Measurements from ENCODE around the gene SNX20. TPM values are rescaled to one million over a fixed set of nuclear protein-coding genes. Genes with fewer than 3 reads are reported as not detected.

The SNX20 gene
- total RNA-seq, 2 experiments from 2014 or later: 55.4 to 56.9 TPM

GRCh38 chr16:50690177-50690576, 9.1 kb upstream of the SNX20 start:
- ChIA-PET CTCF (interaction anchor here (1.2 kb wide), 1 partner anchor 12 kb away, joined by 3 read pairs; no protein-coding TSS in a partner anchor), POLR2A (no interaction called here)
- Mint-ChIP-seq H3K4me1 (ENCODE audit: low read depth) (peaks cover 52% of the 10 kb centered on the region), H3K9me3 (no peaks in the 10 kb centered on the region), H3K27ac (no peak overlapping the region), H3K27me3 (no peaks in the 10 kb centered on the region), H3K4me3 (no peak overlapping the region), H3K36me3 (peaks cover 11% of the 10 kb centered on the region)
- intact Hi-C loops (cut with micrococcal nuclease): no loop called here
- no peak for DNase-seq

- POLR2A ChIA-PET: interaction anchor here (0.9 kb wide), 1 partner anchor 20 kb away, joined by 3 read pairs; no protein-coding TSS in a partner anchor
- DNase-seq: no peak
- Mint-ChIP-seq H3K27me3 (no peaks in the 10 kb centered on the region), H3K27ac (no peak overlapping the region), H3K36me3 (peaks cover under 1% of the 10 kb centered on the region), H3K4me3 (no peak overlapping the region), H3K9me3 (no peaks in the 10 kb centered on the region), H3K4me1 (ENCODE audit: low read depth) (peaks cover 52% of the 10 kb centered on the region)
- intact Hi-C loops (cut with micrococcal nuclease): no loop called here
- CTCF ChIA-PET: no interaction called here
Observed at GRCh38 chr16:50688867-50689266, 7.8 kb upstream of the SNX20 start.

GRCh38 chr16:50688083-50688482, 7.0 kb upstream of the SNX20 start:
- no peaks in the 10 kb centered on the region for H3K9me3 Mint-ChIP-seq
- POLR2A ChIA-PET: no interaction called here
- CTCF ChIA-PET: interaction anchor here (0.9 to 2.2 kb wide), 3 partner anchors 9 to 58 kb away, joined by 3 to 5 read pairs (median 3); no protein-coding TSS in a partner anchor
- no peaks in the 10 kb centered on the region for H3K27me3 Mint-ChIP-seq
- intact Hi-C loops (cut with micrococcal nuclease): no loop called here
- no peak for DNase-seq
- no peaks in the 10 kb centered on the region for H3K36me3 Mint-ChIP-seq
- H3K4me1 Mint-ChIP-seq (ENCODE audit: low read depth): peaks cover 57% of the 10 kb centered on the region
- no peak overlapping the region for H3K4me3 Mint-ChIP-seq
- peak overlapping the region; percentile 23 for H3K27ac Mint-ChIP-seq

- Mint-ChIP-seq H3K36me3 (no peaks in the 10 kb centered on the region), H3K27ac (peak overlapping the region; percentile 90), H3K4me1 (ENCODE audit: low read depth) (peaks cover 64% of the 10 kb centered on the region), H3K9me3 (no peaks in the 10 kb centered on the region), H3K27me3 (no peaks in the 10 kb centered on the region), H3K4me3 (no peak overlapping the region)
- CTCF ChIA-PET: interaction anchor here (0.8 to 4.5 kb wide), 11 partner anchors 9 to 121 kb away, joined by 3 to 20 read pairs (median 7); no protein-coding TSS in a partner anchor
- DNase-seq: no peak
- POLR2A ChIA-PET: interaction anchor here (0.5 to 9.6 kb wide), 7 partner anchors 12 to 93 kb away, joined by 3 to 123 read pairs (median 8); partner anchors contain the start of genes CYLD and NOD2
- intact Hi-C loops (cut with micrococcal nuclease): no loop called here
Observed at GRCh38 chr16:50685462-50686063, 4.5 kb upstream of the SNX20 start.

- Mint-ChIP-seq H3K9me3 (no peaks in the 10 kb centered on the region), H3K27ac (peak overlapping the region; percentile 90), H3K27me3 (no peaks in the 10 kb centered on the region), H3K4me3 (peak overlapping the region; percentile 43), H3K36me3 (peaks cover 3% of the 10 kb centered on the region), H3K4me1 (ENCODE audit: low read depth) (peaks cover 66% of the 10 kb centered on the region)
- intact Hi-C loops (cut with micrococcal nuclease): loop anchor here (1.0 to 5.0 kb wide), 5 partner anchors 11 to 533 kb away; partner anchors contain the start of gene TENT4B
- CTCF ChIA-PET: interaction anchor here (0.8 to 4.5 kb wide), 13 partner anchors 10 to 122 kb away, joined by 3 to 20 read pairs (median 6); no protein-coding TSS in a partner anchor
- POLR2A ChIA-PET: interaction anchor here (0.5 to 9.6 kb wide), 7 partner anchors 12 to 94 kb away, joined by 3 to 123 read pairs (median 8); partner anchors contain the start of genes CYLD and NOD2
- peak; percentile 72 for DNase-seq
Observed at GRCh38 chr16:50684823-50685461, 3.8 kb upstream of the SNX20 start.

GRCh38 chr16:50683689-50684374, 2.7 kb upstream of the SNX20 start:
- peak; percentile 82 for DNase-seq
- intact Hi-C loops (cut with micrococcal nuclease): loop anchor here (1.0 to 5.0 kb wide), 5 partner anchors 12 to 532 kb away; partner anchors contain the start of gene TENT4B
- H3K4me1 Mint-ChIP-seq (ENCODE audit: low read depth): peaks cover 67% of the 10 kb centered on the region
- peak overlapping the region; percentile 90 for H3K27ac Mint-ChIP-seq
- no peaks in the 10 kb centered on the region for H3K27me3 Mint-ChIP-seq
- peaks cover 12% of the 10 kb centered on the region for H3K36me3 Mint-ChIP-seq
- peak overlapping the region; percentile 43 for H3K4me3 Mint-ChIP-seq
- POLR2A ChIA-PET: interaction anchor here (0.8 to 9.6 kb wide), 5 partner anchors 13 to 61 kb away, joined by 6 to 123 read pairs (median 16); partner anchors contain the start of genes CYLD and NOD2
- CTCF ChIA-PET: interaction anchor here (1.1 to 4.5 kb wide), 10 partner anchors 9 to 123 kb away, joined by 3 to 20 read pairs (median 8); no protein-coding TSS in a partner anchor
- H3K9me3 Mint-ChIP-seq: no peaks in the 10 kb centered on the region

- no peaks in the 10 kb centered on the region for H3K9me3 Mint-ChIP-seq
- H3K27me3 Mint-ChIP-seq: no peaks in the 10 kb centered on the region
- no peak for DNase-seq
- ChIA-PET CTCF (interaction anchor here (0.9 to 20.1 kb wide), 8 partner anchors 9 to 325 kb away, joined by 3 to 430 read pairs (median 13); no protein-coding TSS in a partner anchor), POLR2A (interaction anchor here (1.1 to 9.6 kb wide), 6 partner anchors 11 to 85 kb away, joined by 4 to 123 read pairs (median 8); partner anchors contain the start of genes CYLD and NOD2)
- peak overlapping the region; percentile 91 for H3K27ac Mint-ChIP-seq
- peaks cover 41% of the 10 kb centered on the region for H3K36me3 Mint-ChIP-seq
- peak overlapping the region; percentile 89 for H3K4me3 Mint-ChIP-seq
- intact Hi-C loops (cut with micrococcal nuclease): loop anchor here (5.0 kb wide), 3 partner anchors 343 to 528 kb away; partner anchors contain the start of gene TENT4B
- H3K4me1 Mint-ChIP-seq (ENCODE audit: low read depth): peaks cover 82% of the 10 kb centered on the region
Observed at GRCh38 chr16:50680556-50680893, 587 bp downstream of the SNX20 start.

- H3K36me3 Mint-ChIP-seq: peaks cover 46% of the 10 kb centered on the region
- CTCF ChIA-PET: interaction anchor here (0.9 to 20.1 kb wide), 6 partner anchors 8 to 123 kb away, joined by 3 to 430 read pairs (median 43); no protein-coding TSS in a partner anchor
- H3K9me3 Mint-ChIP-seq: no peaks in the 10 kb centered on the region
- intact Hi-C loops (cut with micrococcal nuclease): loop anchor here (5.0 kb wide), 3 partner anchors 343 to 528 kb away; partner anchors contain the start of gene TENT4B
- H3K27ac Mint-ChIP-seq: peak overlapping the region; percentile 91
- H3K27me3 Mint-ChIP-seq: no peaks in the 10 kb centered on the region
- POLR2A ChIA-PET: interaction anchor here (1.1 to 9.6 kb wide), 4 partner anchors 11 to 66 kb away, joined by 4 to 123 read pairs (median 24); partner anchors contain the start of genes CYLD and NOD2
- peak overlapping the region; percentile 89 for H3K4me3 Mint-ChIP-seq
- DNase-seq: no peak
- peaks cover 79% of the 10 kb centered on the region for H3K4me1 Mint-ChIP-seq (ENCODE audit: low read depth)
Observed at GRCh38 chr16:50679676-50680555, 1.2 kb downstream of the SNX20 start.

GRCh38 chr16:50679266-50679665, 1.8 kb downstream of the SNX20 start:
- Mint-ChIP-seq H3K27me3 (no peaks in the 10 kb centered on the region), H3K27ac (peak overlapping the region; percentile 91), H3K9me3 (peaks cover 3% of the 10 kb centered on the region), H3K36me3 (peaks cover 52% of the 10 kb centered on the region), H3K4me3 (peak overlapping the region; percentile 89), H3K4me1 (ENCODE audit: low read depth) (peaks cover 74% of the 10 kb centered on the region)
- ChIA-PET POLR2A (interaction anchor here (2.6 to 9.6 kb wide), 3 partner anchors 12 to 66 kb away, joined by 14 to 123 read pairs (median 37); partner anchors contain the start of gene NOD2), CTCF (interaction anchor here (1.0 to 20.1 kb wide), 7 partner anchors 9 to 124 kb away, joined by 3 to 430 read pairs (median 8); no protein-coding TSS in a partner anchor)
- intact Hi-C loops (cut with micrococcal nuclease): no loop called here
- DNase-seq: no peak

- Mint-ChIP-seq H3K27me3 (no peaks in the 10 kb centered on the region), H3K4me3 (peak overlapping the region; percentile 89), H3K4me1 (ENCODE audit: low read depth) (peaks cover 66% of the 10 kb centered on the region), H3K27ac (peak overlapping the region; percentile 91), H3K9me3 (peaks cover 6% of the 10 kb centered on the region), H3K36me3 (peaks cover 59% of the 10 kb centered on the region)
- intact Hi-C loops (cut with micrococcal nuclease): no loop called here
- DNase-seq: peak; percentile 38
- POLR2A ChIA-PET: interaction anchor here (0.7 to 9.6 kb wide), 4 partner anchors 11 to 67 kb away, joined by 4 to 123 read pairs (median 26); partner anchors contain the start of gene NOD2
- CTCF ChIA-PET: interaction anchor here (0.9 to 20.1 kb wide), 14 partner anchors 10 to 125 kb away, joined by 3 to 430 read pairs (median 4); no protein-coding TSS in a partner anchor
Observed at GRCh38 chr16:50678531-50678930, 2.6 kb downstream of the SNX20 start.

Measured in activated CD4-positive, alpha-beta memory T cell treated with anti-CD3 and anti-CD28 coated beads for 36 hours (primary cell).